Hepatocyte (in vitro differentiated cells): ENCODE results near the gene RNASE1. TPM values are rescaled to one million over a fixed set of nuclear protein-coding genes. Genes with fewer than 3 reads are reported as not detected.
"Not testable (repeated sequence)": the region's sequence is repeated elsewhere in the genome, so short reads cannot be mapped to it uniquely, and the experiment has no call there.

Experiments
- DNase-seq: peaks from one replicate; pipeline ENCODE4 v3.0.0-alpha.2; 2016; ENCODE audit warnings: low spot score
- H2AFZ ChIP-seq: fragments of 200-600 bp; sonication (generic); 2 replicates; pipeline ENCODE4 v1.6.0; 2016; ENCODE audit warnings: antibody characterized with exemption, mild to moderate bottlenecking
- H3K27ac ChIP-seq: fragments of 200-600 bp; sonication (generic); 2 replicates; pipeline ENCODE4 v1.5.1; 2016; ENCODE audit warnings: mild to moderate bottlenecking
- H3K27me3 ChIP-seq: fragments of 200-600 bp; sonication (generic); 2 replicates; pipeline ENCODE4 v1.6.1; 2016
- H3K36me3 ChIP-seq: fragments of 200-600 bp; sonication (generic); replicated peaks from 2 replicates; pipeline ENCODE4 v1.5.1; 2016; ENCODE audit warnings: low read depth; ENCODE audit not compliant: insufficient read depth
- H3K4me1 ChIP-seq: fragments of 200-600 bp; sonication (generic); 2 replicates; pipeline ENCODE4 v1.5.1; 2016; ENCODE audit warnings: mild to moderate bottlenecking, moderate library complexity; ENCODE audit not compliant: insufficient read depth
- H3K4me2 ChIP-seq: fragments of 200-600 bp; sonication (generic); 2 replicates; pipeline ENCODE4 v1.6.0; 2016
- H3K4me3 ChIP-seq: fragments of 200-600 bp; sonication (generic); 2 replicates; pipeline ENCODE4 v1.5.1; 2016; ENCODE audit warnings: mild to moderate bottlenecking
- H3K79me2 ChIP-seq: fragments of 200-600 bp; sonication (generic); 2 replicates; pipeline ENCODE4 v1.6.0; 2017; ENCODE audit warnings: mild to moderate bottlenecking
- H3K9me2 ChIP-seq: fragments of 200-600 bp; sonication (generic); replicated peaks from 2 replicates; pipeline ENCODE4 v1.6.0; 2017; ENCODE audit warnings: mild to moderate bottlenecking; ENCODE audit not compliant: insufficient read depth
- H3K9me3 ChIP-seq: fragments of 200-600 bp; sonication (generic); 2 replicates; pipeline ENCODE4 v1.5.1; 2016; ENCODE audit warnings: low read depth, mild to moderate bottlenecking
- H4K20me1 ChIP-seq: fragments of 200-600 bp; sonication (generic); 2 replicates; pipeline ENCODE4 v1.6.0; 2016; ENCODE audit warnings: mild to moderate bottlenecking; ENCODE audit not compliant: insufficient read depth, poor library complexity, severe bottlenecking
- EZH2 ChIP-seq: fragments of 200-600 bp; sonication (generic); IDR thresholded peaks from 2 replicates; pipeline ENCODE4 v1.6.1; 2016; ENCODE audit warnings: antibody characterized with exemption, mild to moderate bottlenecking, borderline replicate concordance
- EZH2phosphoT487 ChIP-seq: fragments of 200-600 bp; sonication (generic); IDR thresholded peaks from one replicate; pipeline ENCODE4 v1.6.1; 2018; ENCODE audit warnings: antibody characterized with exemption, mild to moderate bottlenecking, low read depth, moderate library complexity; ENCODE audit not compliant: unreplicated experiment, severe bottlenecking
- WGBS: methylation state at CpG from one replicate; pipeline ENCODE4 v1.1.6; 2016; ENCODE audit warnings: low lambda C conversion rate; ENCODE audit errors: missing lambda C conversion rate; 5-methylcytosine and 5-hydroxymethylcytosine counted together
- polyA plus RNA-seq: library from polyadenylated mRNA; unstranded; fragments of >200 nt; fragmentation: Nextera tagmentation; extraction: Ambion mirVana; gene quantifications from 2 replicates; pipeline ENCODE4 v1.2.1, GENCODE V29; 2016
- total RNA-seq: library from RNA; depleted of rRNA; stranded (reverse); fragments of >200 nt; gene quantifications from 2 replicates; pipeline ENCODE4 v1.2.3, GENCODE V29; 2014
- TF ChIP-seq, protein P1 (sequence below): fragments of 200-600 bp; sonication (generic); IDR thresholded peaks from 2 replicates; pipeline ENCODE4 v1.5.1; 2016; ENCODE audit warnings: antibody characterized with exemption, mild to moderate bottlenecking; ENCODE audit not compliant: poor library complexity

Gene RNASE1
- total and polyA plus RNA-seq, 2 experiments from 2014 or later, result 61.0 to 135 TPM

DNA sequence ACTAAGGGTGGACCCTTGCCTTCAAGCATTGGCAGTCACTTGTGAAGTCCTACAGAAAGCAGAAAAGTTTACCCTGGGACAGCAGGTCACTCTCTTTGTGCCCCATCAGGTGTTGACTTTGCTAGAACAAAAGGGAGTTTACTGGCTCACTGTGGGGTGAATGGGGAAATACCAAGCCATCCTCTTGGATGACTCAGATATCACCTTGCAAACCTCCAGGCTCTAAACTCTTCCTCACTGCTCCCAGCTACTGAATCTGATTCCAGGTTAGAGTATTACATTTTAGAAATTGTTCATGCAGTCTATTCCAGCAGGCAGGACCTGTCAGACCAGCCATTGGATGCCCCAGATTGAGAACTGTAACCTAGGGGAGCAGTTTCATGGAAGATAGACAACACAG lies 41.7 kb downstream of the RNASE1 start:
- TF ChIP-seq EZH2 (no peak), EZH2phosphoT487 (no peak)
- TF ChIP-seq, protein P1, sequence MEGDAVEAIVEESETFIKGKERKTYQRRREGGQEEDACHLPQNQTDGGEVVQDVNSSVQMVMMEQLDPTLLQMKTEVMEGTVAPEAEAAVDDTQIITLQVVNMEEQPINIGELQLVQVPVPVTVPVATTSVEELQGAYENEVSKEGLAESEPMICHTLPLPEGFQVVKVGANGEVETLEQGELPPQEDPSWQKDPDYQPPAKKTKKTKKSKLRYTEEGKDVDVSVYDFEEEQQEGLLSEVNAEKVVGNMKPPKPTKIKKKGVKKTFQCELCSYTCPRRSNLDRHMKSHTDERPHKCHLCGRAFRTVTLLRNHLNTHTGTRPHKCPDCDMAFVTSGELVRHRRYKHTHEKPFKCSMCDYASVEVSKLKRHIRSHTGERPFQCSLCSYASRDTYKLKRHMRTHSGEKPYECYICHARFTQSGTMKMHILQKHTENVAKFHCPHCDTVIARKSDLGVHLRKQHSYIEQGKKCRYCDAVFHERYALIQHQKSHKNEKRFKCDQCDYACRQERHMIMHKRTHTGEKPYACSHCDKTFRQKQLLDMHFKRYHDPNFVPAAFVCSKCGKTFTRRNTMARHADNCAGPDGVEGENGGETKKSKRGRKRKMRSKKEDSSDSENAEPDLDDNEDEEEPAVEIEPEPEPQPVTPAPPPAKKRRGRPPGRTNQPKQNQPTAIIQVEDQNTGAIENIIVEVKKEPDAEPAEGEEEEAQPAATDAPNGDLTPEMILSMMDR, result no peak
- Histone ChIP-seq H3K36me3 (no peaks in the 10 kb centered on the region), H3K9me2 (no peaks in the 10 kb centered on the region), H3K79me2 (no peaks in the 10 kb centered on the region), H3K4me2 (no peak overlapping the region), H2AFZ (no peak overlapping the region), H4K20me1 (no peaks in the 10 kb centered on the region), H3K4me3 (no peak overlapping the region), H3K27ac (no peak overlapping the region), H3K4me1 (no peaks in the 10 kb centered on the region), H3K27me3 (no peaks in the 10 kb centered on the region), H3K9me3 (no peaks in the 10 kb centered on the region)
- DNase-seq, result no peak

DNA sequence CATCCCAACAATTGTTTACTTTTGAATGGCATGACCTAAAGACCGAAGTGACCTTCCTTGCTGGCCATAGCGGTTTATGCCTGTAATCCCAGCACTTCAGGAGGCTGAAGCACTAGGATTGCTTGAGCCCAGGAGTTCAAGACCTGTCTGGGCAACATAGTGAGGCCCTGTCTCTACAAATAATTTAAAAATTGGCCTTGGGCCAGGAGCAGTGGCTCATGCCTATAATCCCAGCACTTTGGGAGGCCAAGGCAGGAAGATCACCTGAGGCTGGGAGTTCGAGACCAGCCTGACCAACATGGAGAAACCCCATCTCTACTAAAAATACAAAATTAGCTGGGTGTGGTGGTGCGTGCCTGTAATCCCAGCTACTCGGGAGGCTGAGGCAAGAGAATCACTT lies 43.2 kb downstream of the RNASE1 start:
- H3K4me1 ChIP-seq, H3K79me2 ChIP-seq, H3K36me3 ChIP-seq, H3K4me3 ChIP-seq, H4K20me1 ChIP-seq, DNase-seq, H3K27me3 ChIP-seq, H3K9me3 ChIP-seq, H3K27ac ChIP-seq, H3K9me2 ChIP-seq, H2AFZ ChIP-seq, H3K4me2 ChIP-seq: not testable (repeated sequence)
- WGBS, result 91% methylated on average over 5 of the region's 5 CpGs

DNA sequence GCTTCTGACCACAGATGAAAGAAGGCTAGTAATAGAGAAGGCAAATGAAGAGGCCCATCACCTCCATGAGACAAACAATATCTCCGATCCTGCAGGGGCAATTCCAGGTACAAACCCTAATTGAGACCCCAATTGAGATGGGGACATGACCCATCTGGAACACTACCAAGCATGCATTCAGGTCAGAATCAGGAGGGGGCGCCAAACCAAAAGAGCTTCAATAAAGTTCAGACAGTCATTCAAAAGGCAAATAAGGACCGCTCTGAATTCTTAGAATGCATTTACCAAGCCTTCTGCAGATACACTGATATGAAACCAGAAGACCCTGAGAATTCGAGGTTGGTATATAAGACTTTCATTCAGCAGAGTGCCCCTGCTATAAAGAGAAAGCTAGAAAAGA lies 44.7 kb downstream of the RNASE1 start:
- Histone ChIP-seq H3K9me2 (no peaks in the 10 kb centered on the region), H3K27ac (no peak overlapping the region), H2AFZ (no peak overlapping the region), H3K27me3 (no peaks in the 10 kb centered on the region), H3K4me1 (no peaks in the 10 kb centered on the region), H3K36me3 (no peaks in the 10 kb centered on the region), H3K4me3 (no peak overlapping the region), H3K4me2 (no peak overlapping the region), H3K9me3 (no peaks in the 10 kb centered on the region), H4K20me1 (no peaks in the 10 kb centered on the region), H3K79me2 (no peaks in the 10 kb centered on the region)
- WGBS, result 65% methylated on average over 4 of the region's 4 CpGs
- no peak for TF ChIP-seq EZH2
- TF ChIP-seq, protein P1, result peak; percentile 31
- TF ChIP-seq EZH2phosphoT487, result no peak
- DNase-seq, result peak; percentile 26

DNA sequence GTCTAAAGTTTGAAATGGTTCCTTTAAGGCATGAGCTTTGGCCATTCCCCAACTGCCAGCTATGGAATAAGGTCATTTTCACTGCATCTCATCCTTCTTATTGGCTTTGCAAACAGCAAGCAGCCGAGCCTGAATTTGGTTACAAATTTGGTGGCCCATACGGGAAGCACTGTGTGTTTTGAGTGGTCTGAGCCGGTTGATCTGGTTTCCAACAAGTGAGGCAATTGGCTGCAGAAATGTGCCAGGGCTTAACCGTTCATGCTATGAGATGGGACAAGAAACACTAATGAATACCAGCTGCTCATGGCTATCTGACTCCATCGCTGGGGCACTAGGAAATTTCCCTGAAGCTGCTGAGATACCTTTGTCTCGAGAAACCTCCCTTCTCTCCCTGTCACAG lies 47.6 kb downstream of the RNASE1 start:
- no peak overlapping the region for H3K4me3 ChIP-seq
- H3K27me3 ChIP-seq, result no peaks in the 10 kb centered on the region
- no peak for DNase-seq
- no peak overlapping the region for H2AFZ ChIP-seq
- WGBS, result 61% methylated on average over 6 of the region's 6 CpGs
- H3K9me3 ChIP-seq, result no peaks in the 10 kb centered on the region
- no peaks in the 10 kb centered on the region for H3K79me2 ChIP-seq
- H3K4me1 ChIP-seq, result no peaks in the 10 kb centered on the region
- no peak overlapping the region for H3K27ac ChIP-seq
- no peak overlapping the region for H3K4me2 ChIP-seq
- H3K36me3 ChIP-seq, result no peaks in the 10 kb centered on the region
- no peaks in the 10 kb centered on the region for H4K20me1 ChIP-seq
- no peaks in the 10 kb centered on the region for H3K9me2 ChIP-seq
- TF ChIP-seq EZH2 (no peak), EZH2phosphoT487 (no peak)
- TF ChIP-seq, protein P1, result no peak
